Measurements from ENCODE around the gene EGFR.

EGFR gene

DNA sequence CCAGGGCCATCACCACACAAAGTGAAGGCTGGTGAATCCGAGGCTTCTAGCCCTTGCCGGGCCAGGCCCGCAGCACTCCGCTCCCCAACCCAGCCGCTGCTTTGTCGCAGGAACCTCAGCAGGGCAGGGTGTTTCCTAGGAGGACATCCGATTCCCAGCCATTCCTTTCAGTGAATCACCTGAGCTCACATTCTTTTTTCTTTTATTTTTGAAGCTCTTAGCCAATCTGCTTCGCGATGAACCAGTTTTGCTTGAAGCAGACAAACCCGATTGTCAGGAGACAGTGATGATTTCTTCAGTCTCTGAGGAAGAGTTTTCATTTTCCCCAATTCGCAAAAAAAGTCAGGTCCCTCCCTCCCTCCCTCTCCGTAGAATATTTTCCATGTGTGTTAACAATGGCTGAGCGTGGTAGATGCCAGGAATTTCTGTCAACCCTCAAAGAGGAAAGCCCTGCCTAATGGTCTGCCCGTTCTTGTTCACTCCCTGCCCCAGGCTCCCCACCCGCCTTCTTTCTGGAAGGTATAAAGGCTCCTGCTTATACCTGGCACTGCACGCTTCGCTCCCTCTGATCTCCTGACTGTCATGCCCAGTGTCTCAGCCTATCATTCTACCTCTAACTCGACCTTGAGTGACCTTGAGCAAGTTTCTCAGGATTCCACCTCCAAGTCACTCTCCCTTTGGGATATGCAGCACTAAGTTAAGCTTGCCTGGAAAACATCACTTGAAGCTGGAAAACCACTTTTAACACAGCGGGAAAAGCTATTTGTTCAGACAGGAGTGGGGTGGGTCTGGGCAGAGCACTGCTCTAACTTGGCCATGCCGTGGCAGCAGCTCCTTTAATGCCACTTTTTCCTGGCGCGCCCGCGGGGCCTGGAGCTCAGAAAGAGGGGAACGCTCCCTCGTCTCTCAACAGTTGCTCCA is 35.1 kb downstream of the EGFR start:
- Histone ChIP-seq H3K27ac (no peak overlapping the region), H3K4me3 (IDR thresholded peaks at IDR 0.05; ENCODE audit: insufficient read depth, low read depth, low read length) (no peak overlapping the region), H3K4me2 (no peak overlapping the region), H4K20me1 (ENCODE audit: insufficient read depth) (no peaks in the 10 kb centered on the region), H3K4me1 (ENCODE audit: low read depth, poor library complexity, severe bottlenecking) (peaks cover 36% of the 10 kb centered on the region), H2AFZ (ENCODE audit: low read depth) (no peak overlapping the region), H3K79me2 (ENCODE audit: insufficient read depth, low read depth) (no peaks in the 10 kb centered on the region), H3K36me3 (ENCODE audit: insufficient read depth) (no peaks in the 10 kb centered on the region), H3K27me3 (ENCODE audit: insufficient read depth, low read depth) (no peaks in the 10 kb centered on the region), H3K9ac (no peak overlapping the region)
- TF ChIP-seq, protein P1, sequence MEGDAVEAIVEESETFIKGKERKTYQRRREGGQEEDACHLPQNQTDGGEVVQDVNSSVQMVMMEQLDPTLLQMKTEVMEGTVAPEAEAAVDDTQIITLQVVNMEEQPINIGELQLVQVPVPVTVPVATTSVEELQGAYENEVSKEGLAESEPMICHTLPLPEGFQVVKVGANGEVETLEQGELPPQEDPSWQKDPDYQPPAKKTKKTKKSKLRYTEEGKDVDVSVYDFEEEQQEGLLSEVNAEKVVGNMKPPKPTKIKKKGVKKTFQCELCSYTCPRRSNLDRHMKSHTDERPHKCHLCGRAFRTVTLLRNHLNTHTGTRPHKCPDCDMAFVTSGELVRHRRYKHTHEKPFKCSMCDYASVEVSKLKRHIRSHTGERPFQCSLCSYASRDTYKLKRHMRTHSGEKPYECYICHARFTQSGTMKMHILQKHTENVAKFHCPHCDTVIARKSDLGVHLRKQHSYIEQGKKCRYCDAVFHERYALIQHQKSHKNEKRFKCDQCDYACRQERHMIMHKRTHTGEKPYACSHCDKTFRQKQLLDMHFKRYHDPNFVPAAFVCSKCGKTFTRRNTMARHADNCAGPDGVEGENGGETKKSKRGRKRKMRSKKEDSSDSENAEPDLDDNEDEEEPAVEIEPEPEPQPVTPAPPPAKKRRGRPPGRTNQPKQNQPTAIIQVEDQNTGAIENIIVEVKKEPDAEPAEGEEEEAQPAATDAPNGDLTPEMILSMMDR (conservative IDR thresholded peaks at IDR 0.05; ENCODE audit: low read depth, low read length) = no peak

GRCh38 chr7:55054758-55055157 is 35.9 kb downstream of the EGFR start:
- Histone ChIP-seq H3K4me1 (ENCODE audit: low read depth, poor library complexity, severe bottlenecking) (peaks cover 33% of the 10 kb centered on the region), H3K79me2 (ENCODE audit: insufficient read depth, low read depth) (no peaks in the 10 kb centered on the region), H3K4me2 (no peak overlapping the region), H4K20me1 (ENCODE audit: insufficient read depth) (no peaks in the 10 kb centered on the region), H3K9ac (no peak overlapping the region), H2AFZ (ENCODE audit: low read depth) (no peak overlapping the region), H3K27me3 (ENCODE audit: insufficient read depth, low read depth) (no peaks in the 10 kb centered on the region), H3K27ac (no peak overlapping the region), H3K4me3 (IDR thresholded peaks at IDR 0.05; ENCODE audit: insufficient read depth, low read depth, low read length) (no peak overlapping the region), H3K36me3 (ENCODE audit: insufficient read depth) (no peaks in the 10 kb centered on the region)
- TF ChIP-seq, protein P1 (conservative IDR thresholded peaks at IDR 0.05; ENCODE audit: low read depth, low read length) = no peak

GRCh38 chr7:55055479-55055878 is 36.7 kb downstream of the EGFR start:
- H4K20me1 ChIP-seq (ENCODE audit: insufficient read depth) = no peaks in the 10 kb centered on the region
- no peak overlapping the region for H3K9ac ChIP-seq
- peaks cover 26% of the 10 kb centered on the region for H3K4me1 ChIP-seq (ENCODE audit: low read depth, poor library complexity, severe bottlenecking)
- no peak overlapping the region for H2AFZ ChIP-seq (ENCODE audit: low read depth)
- H3K4me2 ChIP-seq = no peak overlapping the region
- H3K27ac ChIP-seq = no peak overlapping the region
- H3K79me2 ChIP-seq (ENCODE audit: insufficient read depth, low read depth) = no peaks in the 10 kb centered on the region
- TF ChIP-seq, protein P1 (conservative IDR thresholded peaks at IDR 0.05; ENCODE audit: low read depth, low read length) = no peak
- H3K4me3 ChIP-seq (IDR thresholded peaks at IDR 0.05; ENCODE audit: insufficient read depth, low read depth, low read length) = no peak overlapping the region
- no peaks in the 10 kb centered on the region for H3K27me3 ChIP-seq (ENCODE audit: insufficient read depth, low read depth)
- no peaks in the 10 kb centered on the region for H3K36me3 ChIP-seq (ENCODE audit: insufficient read depth)

- Histone ChIP-seq H3K4me3 (IDR thresholded peaks at IDR 0.05; ENCODE audit: insufficient read depth, low read depth, low read length) (no peak overlapping the region), H3K36me3 (ENCODE audit: insufficient read depth) (no peaks in the 10 kb centered on the region), H3K27ac (no peak overlapping the region), H3K79me2 (ENCODE audit: insufficient read depth, low read depth) (no peaks in the 10 kb centered on the region), H3K9ac (no peak overlapping the region), H2AFZ (ENCODE audit: low read depth) (no peak overlapping the region), H3K27me3 (ENCODE audit: insufficient read depth, low read depth) (no peaks in the 10 kb centered on the region), H4K20me1 (ENCODE audit: insufficient read depth) (no peaks in the 10 kb centered on the region), H3K4me1 (ENCODE audit: low read depth, poor library complexity, severe bottlenecking) (peaks cover 20% of the 10 kb centered on the region), H3K4me2 (no peak overlapping the region)
- TF ChIP-seq, protein P1 (conservative IDR thresholded peaks at IDR 0.05; ENCODE audit: low read depth, low read length) = no peak
Measured at GRCh38 chr7:55056068-55056467, 37.3 kb downstream of the EGFR start.

Data from KMS-11 (cell line).